ENCODE measurements around the gene TRIM50.
"Not testable (repeated sequence)": the region's sequence is repeated elsewhere in the genome, so short reads cannot be mapped to it uniquely, and the experiment has no call there.

Gene TRIM50
- 0 reads per million in 2 experiments for total RNA-seq

DNA sequence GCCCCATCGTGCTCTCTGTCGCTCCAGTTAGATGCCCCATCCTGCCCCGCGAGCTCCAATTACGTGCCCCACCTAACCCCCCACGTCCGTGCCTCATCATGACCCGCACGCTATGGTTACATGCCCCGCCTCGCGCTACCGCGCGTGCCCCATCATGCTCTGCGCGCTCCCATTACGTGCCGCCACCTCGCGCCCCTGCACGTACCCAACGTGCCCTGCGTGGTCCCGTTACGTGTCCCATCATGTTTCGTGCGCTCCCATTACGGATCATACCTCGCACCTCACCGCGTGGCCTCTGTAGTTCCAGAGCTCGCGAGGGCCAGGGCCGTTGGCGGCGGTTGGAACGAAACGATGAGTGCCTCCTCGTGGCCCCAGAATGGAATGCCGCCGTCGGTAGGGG, at the start of gene TRIM50, which contains the start of gene FKBP6:
Gene TRIM50 (minus strand): TSS at position 161 of the 400 bp plus-strand sequence. CDS start 3,295 bp downstream, outside the sequence.
Gene FKBP6 (plus strand): TSS at position 240 of the 400 bp plus-strand sequence. CDS start 268 bp downstream, outside the sequence.
- not testable (repeated sequence) for DNase-seq (ENCODE audit: low read depth)

DNA sequence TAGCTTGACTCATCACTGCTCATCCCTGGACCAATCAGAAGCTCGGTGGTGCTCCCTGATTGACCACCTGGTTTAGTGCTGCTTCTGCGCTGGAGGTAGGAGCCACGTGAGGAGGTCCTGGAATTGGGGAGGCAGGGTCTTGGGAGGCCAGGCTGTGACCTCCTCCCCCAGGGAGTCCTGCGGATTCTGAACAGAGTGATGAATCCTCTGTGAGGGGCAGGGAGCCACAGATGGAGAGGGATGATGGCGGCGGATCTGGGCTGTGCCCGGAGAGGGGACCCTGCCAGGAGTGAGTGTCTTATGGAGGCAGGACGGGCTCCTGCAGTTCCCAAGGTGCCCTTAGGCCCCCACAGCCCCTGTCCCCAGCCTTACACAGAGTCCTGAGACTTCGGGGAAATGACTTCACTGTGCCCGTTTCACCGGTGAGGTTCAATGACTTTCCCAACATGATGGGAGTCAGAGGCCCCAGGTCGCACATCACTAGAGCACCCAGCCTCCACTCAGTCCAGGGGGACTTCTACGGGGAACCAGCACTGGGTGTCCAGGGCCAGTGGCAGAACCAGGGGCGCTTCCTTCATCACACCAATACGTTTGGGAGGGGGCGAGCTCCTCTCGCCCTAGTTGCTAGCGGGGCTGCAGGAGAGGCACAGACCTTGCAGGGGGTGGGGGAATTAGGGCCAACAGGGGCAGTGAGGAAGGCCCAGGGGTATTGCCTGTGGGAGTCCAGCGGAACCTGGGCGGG, 49.0 kb upstream of the TRIM50 start:
- no peak for DNase-seq (ENCODE audit: low read depth)

DNA sequence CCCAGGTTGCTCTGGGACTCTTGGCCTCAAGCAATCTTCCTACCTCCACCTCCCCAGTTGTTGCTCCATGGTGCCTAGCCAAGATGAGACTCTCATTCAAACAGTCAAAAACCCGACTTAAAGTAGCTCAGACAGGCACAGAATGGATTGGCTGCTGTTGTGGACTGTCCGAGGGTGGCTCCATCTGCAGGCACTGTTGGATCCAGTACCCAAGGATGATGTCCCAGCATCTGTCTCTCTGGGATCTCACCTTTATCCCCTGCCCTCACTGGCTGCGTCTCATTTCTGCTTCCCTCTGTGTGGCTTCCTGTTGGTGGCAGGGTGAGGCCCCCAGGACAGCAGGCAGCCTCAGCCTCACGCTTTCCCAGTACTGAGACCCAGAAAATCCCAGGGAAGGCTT, 48.4 kb upstream of the TRIM50 start:
- DNase-seq (ENCODE audit: low read depth), result not testable (repeated sequence)

DNA sequence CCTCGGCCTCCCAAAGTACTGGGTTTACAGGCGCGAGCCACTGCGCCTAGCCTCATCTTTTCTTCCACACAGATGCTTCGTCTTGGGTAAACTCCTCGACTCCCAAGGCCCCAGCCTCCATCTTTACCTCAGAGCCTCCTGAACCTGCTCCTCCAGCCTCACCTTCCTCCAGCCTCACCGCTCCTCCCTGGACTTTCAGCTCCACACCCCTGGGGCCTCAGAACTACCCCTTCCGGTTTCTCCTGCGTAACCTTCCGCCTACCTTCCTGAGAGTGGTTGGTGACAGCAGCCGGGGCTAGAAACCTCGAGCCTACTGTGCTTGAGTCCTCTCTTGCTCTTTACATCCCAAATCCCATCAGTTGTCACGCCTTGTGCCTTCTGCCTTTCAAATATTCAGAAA, 45.9 kb upstream of the TRIM50 start:
- no peak for DNase-seq (ENCODE audit: low read depth)

DNA sequence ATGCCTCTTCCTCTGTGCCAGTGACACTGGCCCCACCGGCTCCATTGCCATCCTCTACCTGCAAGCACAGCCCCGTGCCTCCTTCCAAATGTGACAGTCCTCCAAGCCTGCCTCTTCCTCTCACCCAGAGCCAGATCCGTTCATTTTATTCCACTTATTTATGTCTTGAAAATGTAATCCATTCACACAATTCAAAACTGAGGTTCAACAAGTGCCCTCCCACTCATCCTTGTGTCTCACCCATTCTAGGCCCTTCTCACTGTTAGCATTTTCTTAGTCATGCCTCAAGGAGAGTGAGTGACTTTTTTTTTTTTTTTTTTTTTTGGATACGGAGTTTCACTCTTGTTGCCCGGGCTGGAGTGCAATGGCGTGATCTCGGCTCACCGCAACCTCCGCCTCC, 41.7 kb upstream of the TRIM50 start:
- no peak for DNase-seq (ENCODE audit: low read depth)

DNA sequence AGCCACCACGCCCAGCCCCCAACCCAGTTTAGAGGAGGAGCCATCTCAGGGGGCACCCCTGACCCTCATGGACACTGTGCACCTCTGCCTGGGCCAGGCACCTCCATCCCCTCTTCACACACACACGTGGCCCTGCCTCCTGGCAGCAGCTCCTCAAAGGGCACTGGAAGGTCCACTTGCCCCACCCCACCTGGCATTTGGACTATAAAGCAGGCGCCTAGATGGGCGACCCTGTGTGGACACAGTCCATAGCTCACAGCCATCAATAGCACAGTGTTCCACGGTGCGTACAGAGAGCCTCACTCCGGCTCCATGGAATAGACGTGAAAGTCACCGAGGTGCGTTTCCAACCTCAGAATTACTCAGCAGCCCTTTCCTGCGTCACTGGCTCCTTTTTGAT, 41.1 kb upstream of the TRIM50 start:
- DNase-seq (ENCODE audit: low read depth), result no peak

DNA sequence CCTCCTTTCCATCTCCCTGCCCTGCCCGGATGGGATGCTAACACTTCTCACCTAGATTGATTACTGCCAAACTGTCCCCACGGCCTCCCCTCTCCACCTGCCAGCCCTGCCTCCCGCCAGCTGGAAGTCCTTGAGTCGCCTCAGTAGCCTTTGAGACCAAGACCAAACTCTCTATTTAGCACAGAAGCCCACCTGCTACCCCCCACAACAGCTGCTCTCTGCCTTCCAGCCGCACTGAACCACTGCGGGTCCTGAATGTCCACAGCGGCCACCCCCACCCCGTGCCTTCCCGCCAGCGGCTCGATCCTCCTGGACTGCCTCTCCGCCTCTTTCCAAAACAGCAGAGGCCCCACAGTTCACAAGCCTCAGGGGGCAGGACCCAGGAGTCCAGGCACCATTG, 39.1 kb upstream of the TRIM50 start:
- no peak for DNase-seq (ENCODE audit: low read depth)

DNA sequence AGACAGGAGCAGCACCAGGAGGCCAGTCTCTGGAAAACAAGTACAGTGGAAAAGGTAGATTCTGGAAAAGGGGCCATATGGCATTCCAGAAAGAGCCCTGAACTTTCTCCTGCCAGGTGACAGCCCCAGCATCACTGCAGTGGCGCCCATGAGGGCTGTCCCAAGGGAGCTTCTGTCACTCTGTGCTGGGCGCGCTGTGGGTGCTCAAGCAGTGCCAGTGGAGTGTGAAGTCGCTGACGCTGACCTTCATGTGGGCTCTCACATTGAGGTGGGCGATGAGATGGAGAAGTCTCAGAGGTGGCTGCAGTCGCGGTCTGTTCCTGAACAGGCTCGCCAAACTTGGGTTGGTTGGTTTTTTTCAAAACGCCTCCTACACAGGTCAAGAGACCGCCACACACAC, 38.2 kb upstream of the TRIM50 start:
- DNase-seq (ENCODE audit: low read depth), result no peak

DNA sequence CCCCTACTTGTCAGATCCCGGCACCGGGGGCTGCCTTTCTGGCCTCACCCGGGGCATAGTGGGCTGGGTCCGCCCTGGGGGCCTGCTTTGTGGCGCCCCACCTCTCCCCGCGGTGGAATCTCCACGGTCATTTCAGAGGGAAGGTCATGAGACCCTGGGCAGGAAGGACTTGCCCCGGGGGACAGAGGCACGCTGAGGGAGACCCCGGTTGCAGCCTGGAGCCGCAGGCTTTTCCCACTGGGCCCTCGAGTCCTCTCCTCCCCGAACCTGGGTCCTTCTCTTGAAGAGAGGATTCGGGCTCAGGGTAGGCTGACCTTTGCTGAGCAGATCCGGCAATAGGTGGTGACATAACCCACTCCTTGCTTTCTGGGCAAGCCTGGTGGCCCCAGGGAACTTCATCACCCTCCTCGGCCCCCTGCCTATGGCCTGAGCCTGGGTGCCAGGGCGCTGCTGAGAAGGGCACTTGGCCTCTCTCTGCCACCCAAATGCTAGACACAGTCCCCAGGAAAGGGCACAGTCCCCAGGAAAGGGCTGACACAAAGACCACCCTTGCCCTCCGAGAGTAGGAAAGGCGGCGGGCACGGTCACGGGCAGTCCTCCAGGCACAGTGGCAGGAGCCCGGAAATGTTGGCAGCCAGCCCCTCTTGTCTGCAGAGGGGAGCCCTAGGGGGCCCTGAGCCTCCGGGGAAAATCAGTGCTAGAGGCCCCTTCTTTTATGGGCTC, 36.3 kb upstream of the TRIM50 start:
- DNase-seq (ENCODE audit: low read depth), result no peak

DNA sequence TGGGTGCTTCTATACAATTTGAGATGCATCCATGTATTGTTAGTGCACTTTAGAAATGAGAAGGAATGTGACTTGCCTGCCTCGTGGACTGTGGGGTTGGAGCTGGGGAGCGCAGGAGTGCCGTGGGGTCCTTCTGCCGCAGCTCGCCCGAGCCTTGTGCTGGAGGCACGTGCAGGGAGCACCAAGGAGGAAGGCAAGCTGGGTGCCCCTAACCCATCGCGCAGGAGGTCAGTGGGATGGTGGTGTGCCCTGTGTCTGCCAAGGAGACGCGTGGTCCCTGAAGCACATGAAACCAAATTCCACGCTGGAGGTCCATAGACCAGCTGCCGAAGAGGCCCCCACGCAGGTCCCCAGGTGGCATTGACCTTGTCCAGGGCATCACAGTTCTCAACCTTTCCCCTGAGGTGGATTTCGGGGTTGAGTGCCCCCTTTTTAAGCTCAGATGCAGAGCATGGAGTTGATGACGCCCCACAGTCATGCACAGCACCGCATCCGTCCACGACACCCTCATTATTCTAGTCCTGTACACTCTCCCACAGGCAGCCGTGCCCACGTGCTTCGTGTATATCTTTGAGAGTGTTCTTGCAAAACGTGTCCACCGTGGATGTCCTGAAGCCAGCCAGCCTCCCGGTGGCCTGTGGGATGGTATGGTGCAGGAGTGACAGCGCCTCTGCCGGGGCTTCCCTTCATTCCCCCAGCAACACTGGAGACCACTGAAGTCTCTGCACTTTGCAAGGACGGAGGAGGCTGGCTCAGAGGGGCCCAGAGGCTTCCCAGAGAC, 35.5 kb upstream of the TRIM50 start:
- no peak for DNase-seq (ENCODE audit: low read depth)

DNA sequence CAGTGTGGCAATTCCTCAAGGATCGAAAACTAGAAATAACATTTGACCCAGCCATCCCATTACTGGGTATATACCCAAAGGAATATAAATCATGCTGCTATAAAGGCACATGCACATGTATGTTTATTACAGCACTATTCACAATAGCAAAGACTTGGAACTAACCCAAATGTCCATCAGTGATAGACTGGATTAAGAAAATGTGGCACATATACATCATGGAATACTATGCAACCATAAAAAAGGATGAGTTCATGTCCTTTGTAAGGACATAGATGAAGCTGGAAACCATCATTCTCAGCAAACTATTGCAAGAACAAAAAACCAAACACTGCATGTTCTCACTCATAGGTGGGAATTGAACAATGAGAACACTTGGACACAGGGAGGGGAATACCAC, 32.7 kb upstream of the TRIM50 start:
- DNase-seq (ENCODE audit: low read depth), result not testable (repeated sequence)

DNA sequence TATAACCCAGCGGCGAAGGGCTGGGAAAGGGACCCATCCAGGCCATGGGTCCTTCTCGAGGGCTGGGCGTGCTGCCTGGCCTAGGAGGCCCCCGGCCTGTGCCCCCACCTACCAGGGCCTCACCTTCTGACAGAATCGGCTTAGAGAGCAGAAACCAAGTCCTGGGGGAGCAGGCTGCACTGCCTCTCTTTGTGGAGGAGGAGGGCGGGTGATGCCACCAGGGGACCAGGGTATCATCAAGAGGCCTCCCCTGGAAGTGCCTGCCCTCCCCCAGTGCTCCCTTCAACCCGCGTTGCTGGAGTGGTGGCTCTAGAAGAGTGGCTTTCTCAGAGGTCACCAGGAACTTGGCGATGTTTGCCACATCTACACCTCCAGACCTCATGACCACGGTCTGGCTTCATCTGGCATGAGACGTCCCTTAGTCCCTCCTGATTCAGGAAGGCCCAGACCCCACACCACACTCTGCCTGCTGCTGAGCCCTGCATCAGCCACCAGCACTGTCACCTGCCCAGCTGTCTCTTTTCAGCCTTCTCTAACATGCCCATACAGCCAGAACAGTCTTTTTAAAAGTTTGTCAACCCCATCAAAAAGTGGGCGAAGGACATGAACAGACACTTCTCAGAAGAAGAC, 32.0 kb upstream of the TRIM50 start:
- no peak for DNase-seq (ENCODE audit: low read depth)

DNA sequence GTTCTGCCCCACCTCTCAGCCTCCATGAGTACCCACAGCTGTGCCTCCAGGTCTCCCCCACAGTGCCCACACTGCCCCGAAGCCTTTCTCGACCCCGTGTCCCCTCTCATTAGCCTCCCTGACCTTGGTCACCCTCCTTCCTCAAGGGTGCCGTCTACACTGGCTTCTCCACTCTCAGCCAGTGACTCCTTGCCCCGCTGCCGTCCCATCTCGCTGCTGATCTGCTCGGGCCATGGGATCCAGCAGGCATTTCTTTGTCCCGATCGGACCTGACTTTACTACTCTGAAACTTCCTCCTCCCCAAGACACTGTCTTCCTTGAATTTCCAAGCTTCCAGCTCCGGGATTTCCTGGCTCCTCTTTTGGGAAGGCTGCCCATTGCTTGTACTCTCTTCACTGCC, 31.4 kb upstream of the TRIM50 start:
- DNase-seq (ENCODE audit: low read depth), result no peak

DNA sequence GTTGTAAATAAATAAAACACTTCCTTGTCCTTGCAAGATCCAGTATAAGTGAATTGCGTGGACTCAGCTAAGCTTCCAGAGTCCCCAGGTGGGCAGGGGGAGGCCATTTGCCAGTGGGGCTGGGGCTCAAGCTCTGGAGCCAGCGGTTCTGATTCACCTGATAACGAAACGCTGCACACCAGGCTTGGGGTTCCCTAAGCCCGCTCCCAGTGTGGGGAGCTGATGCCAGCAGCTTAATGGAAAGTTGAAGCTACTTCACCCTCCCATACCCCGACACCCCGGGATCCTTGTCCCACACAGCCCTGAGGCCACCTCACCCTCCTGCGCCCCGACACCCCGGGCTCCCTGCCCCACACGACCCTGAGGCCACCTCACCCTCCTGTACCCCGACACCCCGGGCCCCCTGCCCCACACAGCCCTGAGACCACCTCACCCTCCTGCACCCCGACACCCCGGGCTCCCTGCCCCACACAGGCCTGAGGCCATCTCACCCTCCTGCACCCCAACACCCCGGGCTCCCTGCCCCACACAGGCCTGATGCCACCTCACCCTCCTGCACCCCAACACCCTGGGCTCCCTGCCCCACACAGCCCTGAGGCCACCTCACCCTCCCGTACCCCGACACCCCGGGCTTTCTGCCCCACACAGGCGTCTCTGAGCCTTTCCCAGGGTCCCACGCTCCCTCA, 30.9 kb upstream of the TRIM50 start:
- DNase-seq (ENCODE audit: low read depth), result no peak

DNA sequence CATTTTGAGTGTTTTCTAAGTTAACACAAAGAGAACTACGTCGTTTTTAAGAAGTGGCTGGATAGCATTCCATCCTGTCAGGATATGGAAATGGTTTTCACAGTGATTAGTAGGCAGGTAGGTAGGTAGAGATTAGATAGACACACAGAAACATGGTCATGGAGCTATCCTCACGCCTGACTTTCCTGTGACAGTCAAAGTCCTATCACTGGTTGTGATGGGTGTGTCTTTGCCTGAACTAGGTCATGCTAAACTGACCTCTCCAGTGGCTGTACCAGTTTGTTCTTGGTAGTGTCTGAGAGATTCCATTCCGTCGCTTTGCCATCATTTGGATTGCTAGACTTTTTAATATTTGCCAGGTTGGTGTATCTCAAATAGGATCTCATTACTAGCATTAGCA, 28.3 kb upstream of the TRIM50 start:
- DNase-seq (ENCODE audit: low read depth), result no peak

DNA sequence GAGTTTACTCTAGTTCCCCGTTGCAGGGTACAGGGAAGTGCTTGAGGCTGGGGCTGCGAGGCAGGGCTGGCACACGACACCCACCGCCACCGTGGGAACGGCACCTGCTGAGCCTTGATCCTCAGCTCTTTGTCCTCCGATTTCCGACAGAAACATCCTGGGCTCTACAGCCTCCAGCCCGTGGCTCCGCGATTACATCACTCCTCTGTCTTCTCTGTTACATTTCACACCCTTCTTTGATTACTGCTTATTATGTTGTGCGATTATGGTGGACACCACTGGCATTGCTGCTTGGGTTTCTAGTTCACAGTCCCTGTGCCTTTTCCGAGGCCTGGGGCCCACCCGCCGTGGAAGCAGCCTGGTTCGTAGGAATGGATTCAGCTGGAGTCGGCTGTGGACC, 26.9 kb upstream of the TRIM50 start:
- DNase-seq (ENCODE audit: low read depth), result no peak

DNA sequence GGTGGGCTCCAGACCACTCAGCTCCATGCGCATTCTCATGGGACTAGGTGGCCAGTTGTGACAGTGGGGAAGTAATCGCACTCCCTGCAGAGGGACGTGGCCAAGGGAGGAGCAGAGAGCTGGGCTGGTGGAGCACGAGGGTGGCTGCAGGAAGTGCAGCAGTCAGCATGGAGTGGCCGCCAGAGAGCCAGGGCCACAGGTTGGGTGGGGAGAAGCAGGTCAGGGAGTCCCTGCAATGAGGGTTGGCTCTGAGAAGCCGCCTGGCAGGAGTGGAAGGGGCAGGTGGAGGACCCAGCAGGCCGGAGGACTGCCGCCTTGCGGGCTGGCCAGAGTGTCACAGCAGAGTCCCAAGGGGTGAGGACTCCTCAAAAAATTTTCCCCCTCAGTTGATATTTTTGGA, 26.3 kb upstream of the TRIM50 start:
- DNase-seq (ENCODE audit: low read depth), result no peak

DNA sequence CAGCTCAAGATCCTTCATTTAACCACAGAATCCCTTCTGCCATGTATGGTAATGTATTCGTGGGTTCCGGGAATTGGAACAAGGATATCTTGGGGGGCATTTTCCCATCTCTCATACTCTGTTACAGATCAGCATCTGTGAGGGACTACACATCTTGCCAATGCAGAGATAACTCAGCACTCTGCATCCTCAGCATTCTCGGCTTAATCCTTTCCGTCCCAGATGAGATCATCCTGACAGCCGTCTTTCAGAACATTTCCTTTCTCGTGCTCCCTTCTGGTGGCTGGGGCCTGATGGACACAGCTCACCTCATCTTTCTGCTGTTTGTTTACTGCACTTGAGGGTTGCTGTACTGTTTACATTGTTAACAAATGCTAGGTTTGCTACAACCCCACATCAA, 25.4 kb upstream of the TRIM50 start:
- DNase-seq (ENCODE audit: low read depth), result no peak

DNA sequence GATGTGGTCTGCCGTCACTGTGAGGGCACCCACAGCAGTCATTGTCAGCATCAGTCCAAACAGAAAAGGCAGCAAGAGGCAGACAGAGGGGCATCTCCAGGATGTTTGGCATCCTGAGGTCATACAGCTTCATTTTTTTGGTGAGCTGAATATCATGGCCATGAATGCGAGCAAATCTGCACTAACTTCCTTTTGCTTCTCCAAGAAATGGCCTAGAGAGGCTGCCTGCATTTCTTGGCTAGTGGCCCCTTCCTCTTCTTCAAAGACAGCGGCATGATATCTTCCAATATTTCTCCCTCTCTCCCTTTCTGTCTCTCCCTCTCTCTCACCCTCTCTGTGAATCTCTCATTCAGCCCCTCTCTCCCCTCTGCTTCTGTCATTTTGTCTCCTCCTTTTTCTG, 24.9 kb upstream of the TRIM50 start:
- no peak for DNase-seq (ENCODE audit: low read depth)

DNA sequence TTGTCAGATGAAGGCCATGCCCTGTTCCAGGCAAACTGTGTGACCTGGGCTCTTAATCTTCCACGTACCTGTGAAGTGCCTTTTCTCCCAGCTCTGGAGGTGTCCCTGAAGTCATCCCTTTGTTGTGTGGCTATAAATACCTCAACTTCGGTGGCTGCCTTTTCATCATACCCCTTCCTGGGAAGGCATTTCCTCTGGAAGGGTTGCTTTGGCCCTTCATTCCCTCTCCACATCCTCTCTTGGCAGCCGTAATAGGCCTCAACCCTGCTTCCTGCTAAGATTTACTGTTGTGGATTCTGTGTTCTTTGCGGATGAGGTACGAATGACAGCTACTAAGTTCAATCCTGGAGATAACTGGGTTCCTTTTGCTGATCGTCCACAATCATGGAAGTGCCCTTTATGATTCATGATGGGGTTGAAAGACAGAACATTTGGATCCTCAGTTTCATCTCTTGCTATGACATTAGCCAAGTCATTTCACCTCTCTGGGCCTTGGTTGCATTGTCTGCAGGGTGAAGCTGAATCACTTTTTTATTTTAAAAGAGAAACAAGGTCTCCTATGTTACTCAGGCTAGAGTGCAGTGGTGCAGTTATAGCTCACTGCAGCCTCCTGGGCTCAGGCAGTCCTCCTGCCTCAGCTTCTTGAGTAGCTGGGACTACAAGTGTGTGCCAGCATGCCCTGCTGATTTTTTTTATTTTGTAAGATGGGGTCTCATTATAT, 23.7 kb upstream of the TRIM50 start:
- DNase-seq (ENCODE audit: low read depth), result no peak

Data from T follicular helper cell (primary cell).